Measurements from ENCODE around the gene LTB. TPM values are rescaled to one million over a fixed set of nuclear protein-coding genes. Genes with fewer than 3 reads are reported as not detected.

The LTB gene
- total RNA-seq, 2 experiments from 2014 or later: 1,185 to 1,194 TPM

DNA sequence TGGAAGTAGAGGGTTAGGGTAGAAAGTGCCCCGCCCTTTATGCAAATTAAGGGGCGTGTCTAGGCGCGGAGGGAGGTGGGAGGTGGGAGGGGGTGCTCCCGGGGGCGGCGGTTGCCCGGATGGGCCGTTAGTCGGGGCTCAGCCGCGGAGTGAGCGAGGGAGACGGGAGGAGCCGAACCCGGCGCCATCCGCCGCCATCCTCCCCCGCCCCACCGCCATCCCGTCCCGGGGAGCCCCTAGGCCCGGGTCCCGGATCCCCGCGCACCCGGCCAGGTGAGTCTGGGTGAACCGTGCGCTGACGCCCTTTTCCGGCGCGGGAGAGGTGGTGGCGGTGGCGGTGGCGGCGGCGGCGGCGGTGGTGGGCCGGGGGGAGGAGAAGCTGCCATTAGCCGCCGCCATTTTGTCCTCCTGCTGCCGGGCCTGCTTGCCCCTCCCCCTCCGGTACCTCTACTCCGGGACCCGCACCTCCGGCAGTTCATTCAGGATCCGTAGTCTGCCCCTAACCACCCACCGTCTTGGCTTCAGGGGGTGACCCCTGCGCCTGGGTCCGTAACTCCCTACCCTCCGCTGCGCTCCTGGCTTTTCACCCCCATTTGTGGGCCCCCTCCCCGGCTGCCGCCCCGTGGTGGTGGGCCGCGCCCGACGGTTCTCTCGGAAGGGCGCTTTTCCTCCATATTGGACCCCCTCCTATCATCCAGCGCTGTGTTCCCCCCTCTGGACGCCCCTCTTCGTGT is 38.5 kb upstream of the LTB start, which contains the start of gene PRRC2A:
Gene PRRC2A (plus strand): TSS at position 130 of the 734 bp plus-strand sequence. CDS start 2,075 bp downstream, outside the sequence.
- CTCF ChIA-PET: interaction anchor here (0.7 to 3.7 kb wide), 6 partner anchors 22 to 150 kb away, joined by 3 to 9 read pairs (median 4); partner anchors contain the start of genes ATP6V1G2 and MSH5
- H3K4me1 Mint-ChIP-seq: peaks cover 43% of the 10 kb centered on the region
- H3K9me3 Mint-ChIP-seq: no peaks in the 10 kb centered on the region
- H3K4me3 Mint-ChIP-seq: peak within 1 kb of the TSS; percentile 81
- DNase-seq: no peak
- peaks cover 47% of the 10 kb centered on the region for H3K36me3 Mint-ChIP-seq (ENCODE audit: low read depth)
- H3K27ac Mint-ChIP-seq: peak within 1 kb of the TSS; percentile 95
- no peaks in the 10 kb centered on the region for H3K27me3 Mint-ChIP-seq
- POLR2A ChIA-PET: interaction anchor here (0.9 to 4.1 kb wide), 28 partner anchors 10 to 575 kb away, joined by 3 to 60 read pairs (median 4); partner anchors contain the start of genes APOM, BAG6, C6orf47 and DDX39B

DNA sequence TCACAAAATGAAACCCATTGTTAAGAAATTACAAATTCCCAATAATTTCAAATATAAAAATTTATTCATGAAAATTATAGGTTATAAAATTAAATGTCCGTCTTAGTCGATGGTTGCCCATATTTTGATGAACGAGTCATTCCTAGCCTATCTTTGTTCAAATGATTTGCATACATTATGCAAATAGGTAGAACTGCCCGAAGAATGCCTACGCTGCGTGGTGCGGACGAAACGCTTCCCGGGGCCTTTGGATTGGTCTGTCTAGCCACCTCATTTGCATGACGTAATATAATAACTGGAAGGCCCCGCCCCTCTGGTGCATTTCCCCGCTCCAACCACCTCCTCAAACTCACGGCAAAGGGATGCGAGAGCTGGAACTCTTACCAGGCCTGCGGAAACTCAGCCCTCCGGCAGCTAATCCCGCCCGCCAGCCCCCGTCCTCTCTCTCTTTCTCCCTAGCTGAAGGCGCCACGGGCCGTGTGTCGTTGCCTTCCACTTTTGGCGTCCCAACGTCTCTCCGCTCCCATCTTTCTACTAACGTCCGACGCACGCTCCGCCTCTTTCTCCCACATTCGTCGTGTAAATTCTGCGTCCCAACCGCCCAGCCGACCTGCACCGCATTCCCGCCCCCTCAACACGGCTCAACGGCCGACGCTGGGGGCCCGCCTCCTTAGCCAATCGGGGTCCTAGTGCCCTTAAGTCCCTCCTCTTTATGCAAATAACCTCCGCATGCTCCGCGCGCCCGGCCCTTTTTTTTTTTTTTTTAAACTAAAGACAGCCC is 37.8 kb upstream of the LTB start:
- CTCF ChIA-PET: interaction anchor here (0.7 to 1.4 kb wide), 3 partner anchors 22 to 150 kb away, joined by 3 to 4 read pairs (median 4); partner anchors contain the start of gene ATP6V1G2
- peak overlapping the region; percentile 81 for H3K4me3 Mint-ChIP-seq
- peak overlapping the region; percentile 95 for H3K27ac Mint-ChIP-seq
- H3K9me3 Mint-ChIP-seq: no peaks in the 10 kb centered on the region
- H3K36me3 Mint-ChIP-seq (ENCODE audit: low read depth): peaks cover 40% of the 10 kb centered on the region
- peak; percentile 98 for DNase-seq
- H3K27me3 Mint-ChIP-seq: no peaks in the 10 kb centered on the region
- POLR2A ChIA-PET: interaction anchor here (0.6 to 4.1 kb wide), 21 partner anchors 11 to 576 kb away, joined by 3 to 60 read pairs (median 6); partner anchors contain the start of genes BAG6, C6orf47, DDX39B and GPANK1
- H3K4me1 Mint-ChIP-seq: peaks cover 50% of the 10 kb centered on the region

DNA sequence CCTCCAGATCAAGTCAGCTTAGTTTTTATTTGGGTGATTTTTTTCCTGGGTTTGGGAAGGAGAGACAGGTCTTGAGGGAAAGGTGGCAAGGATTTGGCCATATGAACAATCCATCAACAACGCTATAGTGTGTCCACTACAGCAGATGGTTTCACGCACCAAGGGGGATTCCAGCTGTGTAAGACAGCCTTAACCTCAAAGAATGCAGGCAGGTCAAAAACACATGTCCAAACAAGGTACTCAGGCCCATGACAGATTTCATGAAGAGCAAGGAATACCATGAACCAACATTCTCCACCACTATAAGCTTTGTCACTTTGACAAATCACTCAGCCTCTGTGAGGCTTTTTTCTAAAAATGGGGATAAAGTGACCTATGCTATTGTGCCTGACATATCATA is 34.8 kb upstream of the LTB start:
- DNase-seq: no peak
- ChIA-PET CTCF (interaction anchor here (3.1 kb wide), 1 partner anchor 19 kb away, joined by 15 read pairs; no protein-coding TSS in a partner anchor), POLR2A (interaction anchor here (0.9 to 1.3 kb wide), 2 partner anchors 42 to 66 kb away, joined by 3 to 4 read pairs; partner anchors contain the start of gene TNF)
- Mint-ChIP-seq H3K9me3 (no peaks in the 10 kb centered on the region), H3K36me3 (ENCODE audit: low read depth) (peaks cover 12% of the 10 kb centered on the region), H3K4me3 (no peak overlapping the region), H3K27ac (no peak overlapping the region), H3K4me1 (peaks cover 40% of the 10 kb centered on the region), H3K27me3 (no peaks in the 10 kb centered on the region)

- H3K9me3 Mint-ChIP-seq: no peaks in the 10 kb centered on the region
- POLR2A ChIA-PET: interaction anchor here (1.1 to 1.3 kb wide), 2 partner anchors 40 to 69 kb away, joined by 4 read pairs; partner anchors contain the start of genes NFKBIL1 and TNF
- H3K36me3 Mint-ChIP-seq (ENCODE audit: low read depth): no peaks in the 10 kb centered on the region
- H3K27ac Mint-ChIP-seq: peak overlapping the region; percentile 12
- no peak for DNase-seq
- H3K4me3 Mint-ChIP-seq: peak overlapping the region; percentile 16
- peaks cover 2% of the 10 kb centered on the region for H3K27me3 Mint-ChIP-seq
- CTCF ChIA-PET: interaction anchor here (0.5 to 1.8 kb wide), 3 partner anchors 17 to 455 kb away, joined by 3 to 4 read pairs (median 4); partner anchors contain the start of gene DDX39B
- H3K4me1 Mint-ChIP-seq: peaks cover 32% of the 10 kb centered on the region
These were observed 33.5 kb upstream of the LTB start for GRCh38 chr6:31615748-31616147.

- CTCF ChIA-PET: interaction anchor here (1.8 kb wide), 1 partner anchor 17 kb away, joined by 4 read pairs; no protein-coding TSS in a partner anchor
- POLR2A ChIA-PET: interaction anchor here (0.6 to 1.1 kb wide), 2 partner anchors 17 to 68 kb away, joined by 3 to 4 read pairs; partner anchors contain the start of gene NFKBIL1
These were observed 32.7 kb upstream of the LTB start, which contains the start of gene AIF1 for GRCh38 chr6:31614684-31615578. AIF1 (plus strand) TSS chr6:31615234; CDS start chr6:31615330, 96 bp downstream.

DNA sequence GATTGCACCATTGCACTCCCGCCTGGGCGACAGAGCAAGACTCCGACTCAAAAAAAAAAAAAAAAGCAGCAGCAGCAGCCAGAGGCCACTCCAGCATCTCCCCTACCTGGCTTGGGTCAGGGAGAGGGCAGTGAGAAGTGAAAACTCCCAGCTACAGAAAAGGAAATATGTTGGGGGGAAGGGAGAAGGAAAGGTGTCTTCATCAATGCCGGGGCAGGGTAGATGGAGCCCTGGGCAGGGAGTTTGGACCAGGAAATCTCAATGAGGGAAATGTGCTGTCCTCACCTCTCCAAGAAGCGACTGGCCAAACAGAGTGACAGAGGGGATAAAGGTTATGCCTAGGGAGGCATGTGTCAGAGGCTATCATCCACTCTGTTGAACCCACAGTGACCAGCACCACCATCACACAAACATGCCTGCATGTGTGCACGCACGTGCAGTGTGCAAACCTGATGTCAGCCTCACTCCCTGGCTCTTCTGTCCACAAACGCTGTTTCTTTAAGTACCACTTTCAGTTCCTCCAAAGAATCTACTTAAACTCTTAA is 31.9 kb upstream of the LTB start:
- POLR2A ChIA-PET: no interaction called here
- Mint-ChIP-seq H3K9me3 (no peaks in the 10 kb centered on the region), H3K27ac (no peak overlapping the region), H3K4me3 (no peak overlapping the region), H3K27me3 (peaks cover 2% of the 10 kb centered on the region), H3K4me1 (peaks cover 27% of the 10 kb centered on the region), H3K36me3 (ENCODE audit: low read depth) (no peaks in the 10 kb centered on the region)
- no peak for DNase-seq
- CTCF ChIA-PET: interaction anchor here (0.7 to 1.9 kb wide), 3 partner anchors 16 to 63 kb away, joined by 3 to 13 read pairs (median 6); no protein-coding TSS in a partner anchor

More at GRCh38 chr6:31614684-31615578, 32.7 kb upstream of the LTB start, which contains the start of gene AIF1:
- no peak for DNase-seq
- Mint-ChIP-seq H3K9me3 (no peaks in the 10 kb centered on the region), H3K36me3 (ENCODE audit: low read depth) (no peaks in the 10 kb centered on the region), H3K4me1 (peaks cover 32% of the 10 kb centered on the region), H3K27ac (peak within 1 kb of the TSS; percentile 12), H3K4me3 (peak within 1 kb of the TSS; percentile 16), H3K27me3 (peaks cover 2% of the 10 kb centered on the region)

DNA sequence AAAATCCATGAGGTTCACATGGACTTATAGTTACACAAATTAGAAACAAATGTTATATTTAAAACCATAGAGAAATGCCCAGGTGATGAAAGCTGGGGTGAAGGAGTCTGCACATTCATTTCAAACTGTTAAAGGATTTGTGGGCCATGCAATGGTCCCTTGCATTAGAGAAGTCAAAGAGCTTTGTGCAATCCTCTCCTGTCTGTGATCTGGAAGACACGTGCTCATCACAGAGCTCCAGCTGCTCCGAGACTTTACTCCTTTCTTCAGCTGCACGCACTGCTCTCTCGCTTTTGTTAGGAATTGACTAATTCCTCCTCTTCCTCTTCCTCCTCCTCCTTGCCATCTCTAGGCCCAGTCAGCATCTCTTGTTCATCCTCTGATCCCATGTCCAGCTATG is 28.7 kb upstream of the LTB start:
- peaks cover 2% of the 10 kb centered on the region for H3K27me3 Mint-ChIP-seq
- H3K27ac Mint-ChIP-seq: no peak overlapping the region
- H3K36me3 Mint-ChIP-seq (ENCODE audit: low read depth): no peaks in the 10 kb centered on the region
- H3K4me1 Mint-ChIP-seq: peaks cover 24% of the 10 kb centered on the region
- no peaks in the 10 kb centered on the region for H3K9me3 Mint-ChIP-seq
- no peak overlapping the region for H3K4me3 Mint-ChIP-seq
- no peak for DNase-seq
- ChIA-PET POLR2A (interaction anchor here (0.7 to 1.5 kb wide), 5 partner anchors 11 to 69 kb away, joined by 3 to 5 read pairs (median 3); partner anchors contain the start of genes BAG6, DDX39B and TNF), CTCF (interaction anchor here (0.7 to 1.7 kb wide), 2 partner anchors 13 to 127 kb away, joined by 3 to 10 read pairs; no protein-coding TSS in a partner anchor)

GRCh38 chr6:31609519-31610406 is 27.5 kb upstream of the LTB start:
- CTCF ChIA-PET: interaction anchor here (0.7 to 1.6 kb wide), 4 partner anchors 11 to 61 kb away, joined by 3 to 7 read pairs (median 3); partner anchors contain the start of gene TNF
- H3K27ac Mint-ChIP-seq: no peak overlapping the region
- peaks cover 2% of the 10 kb centered on the region for H3K27me3 Mint-ChIP-seq
- no peaks in the 10 kb centered on the region for H3K9me3 Mint-ChIP-seq
- POLR2A ChIA-PET: interaction anchor here (1.2 to 1.5 kb wide), 4 partner anchors 11 to 68 kb away, joined by 3 to 6 read pairs (median 4); partner anchors contain the start of genes BAG6, DDX39B, PRRC2A and TNF
- H3K4me1 Mint-ChIP-seq: peaks cover 13% of the 10 kb centered on the region
- no peak overlapping the region for H3K4me3 Mint-ChIP-seq
- H3K36me3 Mint-ChIP-seq (ENCODE audit: low read depth): no peaks in the 10 kb centered on the region
- no peak for DNase-seq

DNA sequence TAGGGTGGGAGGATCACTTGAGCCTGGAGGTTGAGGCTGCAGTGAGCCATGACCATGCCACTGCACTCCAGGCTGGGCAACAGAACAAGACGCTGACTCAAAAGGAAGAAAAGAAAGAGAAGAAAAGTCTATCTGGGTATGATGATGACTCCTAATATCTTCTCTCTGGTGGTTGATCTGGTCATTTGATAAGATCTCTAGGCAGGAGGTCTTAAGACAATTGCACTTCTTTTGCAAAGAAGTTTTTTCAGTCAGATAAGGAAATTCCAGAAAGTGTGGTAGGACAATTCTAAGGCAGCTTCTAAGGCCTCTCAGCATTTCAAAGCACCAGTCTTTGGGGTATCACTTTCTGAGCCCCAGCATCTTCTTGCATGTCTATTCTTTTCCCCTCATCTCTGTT is 25.1 kb upstream of the LTB start:
- H3K36me3 Mint-ChIP-seq (ENCODE audit: low read depth): no peaks in the 10 kb centered on the region
- POLR2A ChIA-PET: interaction anchor here (0.7 to 1.2 kb wide), 3 partner anchors 13 to 132 kb away, joined by 3 read pairs; partner anchors contain the start of gene MSH5
- H3K27me3 Mint-ChIP-seq: peaks cover 6% of the 10 kb centered on the region
- CTCF ChIA-PET: interaction anchor here (1.2 to 2.9 kb wide), 2 partner anchors 9 to 56 kb away, joined by 6 to 9 read pairs; no protein-coding TSS in a partner anchor
- H3K4me1 Mint-ChIP-seq: peaks cover 10% of the 10 kb centered on the region
- H3K4me3 Mint-ChIP-seq: no peak overlapping the region
- DNase-seq: no peak
- no peaks in the 10 kb centered on the region for H3K9me3 Mint-ChIP-seq
- H3K27ac Mint-ChIP-seq: no peak overlapping the region

- POLR2A ChIA-PET: interaction anchor here (0.6 to 36.9 kb wide), 6 partner anchors 25 to 239 kb away, joined by 4 to 1578 read pairs (median 23); partner anchors contain the start of genes ATP6V1G2, DDX39B, GPANK1 and LST1
- DNase-seq: peak; percentile 49
- no peak overlapping the region for H3K4me3 Mint-ChIP-seq
- CTCF ChIA-PET: interaction anchor here (0.9 to 13.2 kb wide), 12 partner anchors 12 to 116 kb away, joined by 3 to 751 read pairs (median 10); partner anchors contain the start of genes ATP6V1G2, DDX39B, LST1 and LTA
- peaks cover 53% of the 10 kb centered on the region for H3K4me1 Mint-ChIP-seq
- peaks cover 5% of the 10 kb centered on the region for H3K36me3 Mint-ChIP-seq (ENCODE audit: low read depth)
- no peaks in the 10 kb centered on the region for H3K9me3 Mint-ChIP-seq
- H3K27me3 Mint-ChIP-seq: no peaks in the 10 kb centered on the region
- H3K27ac Mint-ChIP-seq: no peak overlapping the region
These were observed 14.8 kb upstream of the LTB start for GRCh38 chr6:31597006-31597405.

Data from activated CD4-positive, alpha-beta memory T cell treated with anti-CD3 and anti-CD28 coated beads, Interleukin-2, amount 10 ng/mL, durations not matched to agents 7 days and 5 days (primary cell).